DND-41 (cell line): ENCODE data around the gene KNCN.

Experiments
- CTCF ChIP-seq: IDR thresholded peaks from 2 replicates; pipeline ENCODE4 v1.5.1; 2012; ENCODE audit warnings: borderline replicate concordance, low read length, moderate library complexity, mild to moderate bottlenecking; ENCODE audit not compliant: poor library complexity, severe bottlenecking; ENCODE audit errors: extremely low read depth
- EZH2 ChIP-seq: IDR thresholded peaks from 3 replicates; pipeline ENCODE4 v1.6.1; 2012; ENCODE audit warnings: borderline replicate concordance, low read depth, mild to moderate bottlenecking, moderate library complexity, low read length, inconsistent platforms; ENCODE audit not compliant: severe bottlenecking

GRCh38 chr1:46585312-46585938, 34.0 kb upstream of the KNCN start:
- no peak for TF ChIP-seq CTCF
- TF ChIP-seq EZH2: no peak
